OCI-LY7 (cell line): ENCODE measurements around the gene KANK2.

Experiments
- CTCF ChIP-seq: fragments of 200-600 bp; sonication (generic); conservative IDR thresholded peaks from 2 replicates; pipeline ENCODE4 v1.5.1; 2014; ENCODE audit warnings: mild to moderate bottlenecking, antibody characterized with exemption, low read length, moderate library complexity, mixed read lengths
- EZH2phosphoT487 ChIP-seq: fragments of 200-600 bp; sonication (generic); IDR thresholded peaks from 2 replicates; pipeline ENCODE4 v1.6.1; 2018; ENCODE audit warnings: low read depth, borderline replicate concordance, mild to moderate bottlenecking, mixed run types, antibody characterized with exemption, low read length, moderate library complexity, mixed read lengths

DNA sequence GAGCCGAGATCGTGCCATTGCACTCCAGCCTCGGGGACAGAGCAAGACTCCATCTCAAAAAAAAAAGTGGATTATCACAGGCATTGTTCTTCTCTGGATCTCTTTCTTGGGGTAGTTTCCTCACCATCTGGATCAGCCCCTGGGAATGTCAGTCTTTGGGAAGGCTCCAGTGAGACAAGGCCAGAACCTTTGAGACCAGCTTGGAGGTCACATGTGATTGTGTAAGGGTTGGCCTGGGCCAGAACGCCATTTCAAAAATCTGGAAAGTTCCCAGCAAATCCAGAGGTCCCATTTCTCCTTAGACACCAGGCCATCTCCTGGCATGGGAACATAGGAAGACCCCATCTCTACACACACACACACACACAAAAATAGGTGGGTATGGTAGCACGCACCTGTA, 27.8 kb upstream of the KANK2 start:
- no peak for TF ChIP-seq CTCF
- TF ChIP-seq EZH2phosphoT487: no peak
